SK-N-MC (cell line): Measurements from ENCODE around the gene PRKG1.

Experiments used
- EZH2 ChIP-seq: fragments of 200-600 bp; sonication (generic); IDR thresholded peaks from one replicate; pipeline ENCODE4 v1.6.1; 2017; ENCODE audit warnings: antibody characterized with exemption
- POLR2AphosphoS5 ChIP-seq: IDR thresholded peaks from 2 replicates; pipeline ENCODE4 v1.6.1; 2012; ENCODE audit warnings: mild to moderate bottlenecking, low read depth, low read length, borderline replicate concordance

- TF ChIP-seq EZH2 (no peak), POLR2AphosphoS5 (no peak)
These were observed 715.6 kb downstream of the PRKG1 start for GRCh38 chr10:51789903-51790302.
